DMS 273 (cell line): ENCODE data around the gene TNFRSF21.
"Not testable (repeated sequence)": the region's sequence is repeated elsewhere in the genome, so short reads cannot be mapped to it uniquely, and the experiment has no call there.

ENCODE experiments used
- DNase-seq: peaks from one replicate; lab custom pipeline; 2025; ENCODE audit not compliant: unreplicated experiment; lab: John Stamatoyannopoulos, UW

Gene TNFRSF21, protein sequence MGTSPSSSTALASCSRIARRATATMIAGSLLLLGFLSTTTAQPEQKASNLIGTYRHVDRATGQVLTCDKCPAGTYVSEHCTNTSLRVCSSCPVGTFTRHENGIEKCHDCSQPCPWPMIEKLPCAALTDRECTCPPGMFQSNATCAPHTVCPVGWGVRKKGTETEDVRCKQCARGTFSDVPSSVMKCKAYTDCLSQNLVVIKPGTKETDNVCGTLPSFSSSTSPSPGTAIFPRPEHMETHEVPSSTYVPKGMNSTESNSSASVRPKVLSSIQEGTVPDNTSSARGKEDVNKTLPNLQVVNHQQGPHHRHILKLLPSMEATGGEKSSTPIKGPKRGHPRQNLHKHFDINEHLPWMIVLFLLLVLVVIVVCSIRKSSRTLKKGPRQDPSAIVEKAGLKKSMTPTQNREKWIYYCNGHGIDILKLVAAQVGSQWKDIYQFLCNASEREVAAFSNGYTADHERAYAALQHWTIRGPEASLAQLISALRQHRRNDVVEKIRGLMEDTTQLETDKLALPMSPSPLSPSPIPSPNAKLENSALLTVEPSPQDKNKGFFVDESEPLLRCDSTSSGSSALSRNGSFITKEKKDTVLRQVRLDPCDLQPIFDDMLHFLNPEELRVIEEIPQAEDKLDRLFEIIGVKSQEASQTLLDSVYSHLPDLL

DNA sequence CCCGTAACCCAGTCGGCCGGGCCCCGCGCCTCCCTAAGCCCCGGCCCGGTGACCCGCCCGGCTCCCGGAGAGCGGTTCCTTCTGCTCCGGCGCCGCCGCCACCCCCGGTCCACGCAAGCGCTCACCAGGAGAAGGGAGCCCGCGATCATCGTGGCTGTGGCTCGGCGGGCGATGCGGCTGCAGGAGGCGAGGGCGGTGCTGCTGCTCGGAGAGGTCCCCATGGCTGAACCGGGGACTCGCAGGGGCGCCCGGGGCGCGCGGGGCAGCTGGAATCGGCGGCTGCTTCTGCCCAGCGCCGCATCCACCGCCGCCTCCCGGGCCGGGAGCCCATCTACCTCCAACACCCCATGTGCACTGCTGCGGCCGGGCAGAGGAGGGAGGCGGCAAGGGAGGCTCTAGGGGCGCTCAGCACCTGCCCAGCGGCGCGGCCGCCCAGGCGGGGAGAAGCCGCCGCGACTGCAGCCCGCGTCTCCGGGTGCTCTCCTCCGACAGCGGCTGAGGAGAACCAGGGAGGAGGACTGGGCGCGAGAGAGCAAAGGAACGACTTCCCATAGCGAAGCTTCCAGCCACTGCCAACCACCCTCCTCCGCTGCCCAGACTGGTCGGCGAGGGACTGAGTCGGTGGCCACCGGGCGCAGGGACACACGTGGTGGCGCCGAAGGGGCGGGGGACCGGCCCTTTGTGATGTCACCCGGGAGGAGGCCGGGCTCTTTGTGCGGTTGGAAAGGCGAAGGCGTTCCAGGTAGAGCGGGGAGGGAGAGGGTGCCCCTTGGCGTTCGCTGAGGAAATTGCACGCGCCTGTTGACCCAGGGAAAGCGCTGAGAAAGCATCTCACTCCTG lies at the start of gene TNFRSF21:
TNFRSF21 (minus strand) TSS at position 615 of the 840 bp plus-strand sequence; CDS start at position 221, 394 bp downstream.
- peak; percentile 96 for DNase-seq

- DNase-seq, result no peak
These were observed 48.9 kb upstream of the TNFRSF21 start for GRCh38 chr6:47358440-47359225.

GRCh38 chr6:47357827-47358226 lies 48.1 kb upstream of the TNFRSF21 start:
- DNase-seq, result no peak

GRCh38 chr6:47355496-47355895 lies 45.8 kb upstream of the TNFRSF21 start:
- no peak for DNase-seq

DNA sequence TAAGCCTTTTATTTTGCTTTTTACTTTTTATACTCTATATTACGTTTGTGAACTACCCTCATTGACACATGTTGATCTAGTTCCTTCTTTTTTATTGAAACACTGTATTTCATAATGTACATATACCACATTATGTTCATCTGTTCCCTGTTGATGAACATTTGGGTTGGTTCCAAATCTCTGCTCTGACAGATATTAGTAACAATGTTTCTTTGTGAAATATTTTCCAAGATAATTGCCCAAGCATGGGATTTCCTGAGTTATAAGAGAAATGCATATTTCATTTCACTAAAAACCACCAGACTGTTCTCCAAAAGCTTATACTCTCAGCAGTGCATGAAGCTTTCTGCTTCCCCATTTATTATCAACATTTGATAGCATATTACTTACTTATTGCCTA lies 44.2 kb upstream of the TNFRSF21 start:
- DNase-seq, result no peak

GRCh38 chr6:47352966-47353365 lies 43.3 kb upstream of the TNFRSF21 start:
- no peak for DNase-seq

GRCh38 chr6:47352194-47352920 lies 42.7 kb upstream of the TNFRSF21 start:
- DNase-seq, result peak; percentile 44

DNA sequence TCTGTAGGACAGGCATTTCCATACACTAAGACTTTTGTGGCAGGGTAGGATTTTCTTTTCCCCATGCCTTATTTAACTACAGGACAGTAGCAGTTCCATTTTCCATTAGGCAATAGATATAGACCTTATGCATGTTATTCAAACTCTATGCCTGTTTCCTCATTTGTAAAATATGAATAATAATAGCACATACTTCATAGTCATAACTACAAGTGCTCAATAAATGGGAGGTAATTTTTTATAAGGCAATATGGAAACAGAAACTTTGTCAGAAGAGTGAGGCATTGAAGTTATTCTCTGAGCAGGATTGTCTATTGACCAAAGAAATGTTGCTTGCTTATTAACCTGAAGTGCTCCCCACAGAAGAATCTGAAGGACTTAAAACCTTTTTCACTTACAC lies 41.9 kb upstream of the TNFRSF21 start:
- DNase-seq, result no peak

- no peak for DNase-seq
These were observed 40.2 kb upstream of the TNFRSF21 start for GRCh38 chr6:47349931-47350330.

- DNase-seq, result no peak
These were observed 38.7 kb upstream of the TNFRSF21 start for GRCh38 chr6:47348316-47348863.

DNA sequence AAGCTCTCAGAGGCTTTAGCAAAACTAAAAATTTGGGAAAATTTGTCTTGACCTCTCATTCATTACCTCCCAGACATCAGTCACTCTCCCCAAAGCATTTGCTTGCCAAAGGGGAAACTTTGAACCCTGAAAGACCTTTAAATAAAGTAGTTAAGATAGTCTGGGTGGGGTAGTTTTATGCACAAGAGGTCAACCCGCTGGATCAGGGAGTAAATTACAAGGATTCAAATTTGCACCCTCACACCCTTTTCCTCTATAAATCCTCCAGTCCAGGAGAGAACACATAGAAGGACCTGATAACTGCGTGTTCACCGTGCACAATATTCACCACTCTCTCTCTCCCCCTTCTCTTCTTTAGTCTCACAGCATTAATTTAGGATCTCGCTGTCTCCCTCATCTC lies 36.1 kb upstream of the TNFRSF21 start:
- DNase-seq, result no peak

DNA sequence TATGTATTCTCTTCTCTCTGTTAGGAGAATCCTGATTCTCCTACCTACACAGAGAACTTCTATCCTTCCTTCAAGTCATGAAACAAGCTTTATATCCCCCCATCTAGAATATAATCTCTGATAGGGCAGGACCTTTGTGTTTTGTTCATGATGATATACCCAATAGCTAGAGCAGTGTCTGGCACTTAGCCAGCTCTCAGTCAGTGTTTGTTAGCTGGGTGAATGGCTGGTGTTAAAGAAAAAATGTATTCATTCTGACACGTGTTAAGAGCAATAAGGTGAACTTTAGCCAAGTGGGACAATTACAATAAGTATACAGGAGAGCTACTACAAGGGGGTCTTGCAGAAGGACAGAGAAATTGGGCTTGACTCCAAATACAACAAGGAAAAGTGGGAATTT lies 34.3 kb upstream of the TNFRSF21 start:
- peak; percentile 31 for DNase-seq

DNA sequence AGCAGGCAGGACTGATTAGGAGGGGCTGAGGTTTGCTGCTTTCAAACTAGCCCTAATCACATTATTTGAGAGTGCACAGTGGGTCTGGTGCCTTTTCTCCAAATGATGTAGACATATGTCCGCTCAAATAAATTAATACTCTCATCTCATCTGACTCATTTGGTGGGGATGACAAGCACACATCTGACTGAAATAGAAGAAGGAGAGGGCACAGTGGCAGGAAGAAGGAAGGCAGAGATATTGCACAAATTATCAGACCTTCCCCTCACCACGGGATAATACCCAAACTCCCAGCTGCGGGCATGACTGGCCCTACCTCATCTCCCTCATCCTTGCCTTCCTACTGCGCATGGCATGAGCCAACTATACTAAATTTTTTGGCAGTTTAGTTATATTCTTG lies 33.9 kb upstream of the TNFRSF21 start:
- DNase-seq, result peak; percentile 8

DNA sequence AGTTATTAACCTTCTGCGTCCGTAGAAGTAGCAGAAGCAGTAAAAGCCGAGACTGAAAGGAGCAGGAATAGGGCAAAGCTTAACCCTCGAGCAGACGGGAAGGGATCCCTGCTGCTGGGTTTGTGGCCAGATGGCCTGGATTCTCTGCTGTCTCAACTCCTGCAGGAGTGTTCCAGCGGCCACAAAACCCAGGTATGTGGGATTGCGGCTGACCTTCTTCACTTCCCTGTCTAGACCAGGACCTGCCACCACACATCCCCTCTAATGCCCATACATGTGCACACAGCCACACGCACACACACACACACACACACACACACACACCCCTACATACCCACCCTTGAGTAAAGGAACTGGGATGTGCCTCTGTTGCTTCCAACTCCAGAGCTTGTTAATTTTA lies 33.1 kb upstream of the TNFRSF21 start:
- peak; percentile 51 for DNase-seq

DNA sequence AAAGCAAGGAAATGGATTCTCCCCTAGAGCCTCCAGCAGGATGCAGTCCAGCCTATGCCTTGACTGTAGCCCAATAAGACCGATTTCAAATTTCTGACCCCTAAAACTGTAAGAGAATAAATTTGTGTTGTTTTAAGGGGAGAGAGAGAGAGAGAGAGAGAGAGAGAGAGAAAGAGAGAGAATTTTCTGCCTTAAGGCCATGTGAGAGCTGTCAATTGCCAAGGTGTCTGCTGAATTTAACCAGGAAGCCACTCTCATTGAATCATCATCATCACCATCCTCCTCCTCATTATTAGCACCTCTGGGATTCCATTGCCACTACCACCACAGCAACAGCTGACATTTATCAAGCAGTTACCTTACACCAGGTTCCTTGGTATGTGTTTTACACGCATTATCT lies 27.8 kb upstream of the TNFRSF21 start:
- no peak for DNase-seq

- no peak for DNase-seq
These were observed 26.6 kb upstream of the TNFRSF21 start for GRCh38 chr6:47336334-47336733.

DNA sequence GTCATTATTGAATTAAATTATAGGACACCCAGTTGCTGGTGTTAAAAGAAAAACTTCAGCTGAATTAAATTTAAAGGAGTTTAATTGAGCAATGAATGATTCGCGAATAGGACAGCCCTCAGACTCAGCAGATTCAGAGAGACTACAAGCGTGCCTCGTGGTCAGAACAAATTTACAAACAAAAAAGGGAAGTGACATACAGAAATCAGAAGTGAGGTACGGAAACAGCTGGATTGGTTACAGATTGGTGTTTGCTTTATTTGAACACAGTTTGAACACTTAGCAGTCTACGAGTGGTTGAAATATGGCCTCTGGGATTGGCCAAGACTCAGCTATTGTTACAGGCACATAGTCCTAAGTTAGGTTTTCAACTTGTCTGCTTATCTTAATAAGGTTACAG lies 25.8 kb upstream of the TNFRSF21 start:
- DNase-seq, result no peak

GRCh38 chr6:47334334-47334733 lies 24.6 kb upstream of the TNFRSF21 start:
- DNase-seq, result no peak

DNA sequence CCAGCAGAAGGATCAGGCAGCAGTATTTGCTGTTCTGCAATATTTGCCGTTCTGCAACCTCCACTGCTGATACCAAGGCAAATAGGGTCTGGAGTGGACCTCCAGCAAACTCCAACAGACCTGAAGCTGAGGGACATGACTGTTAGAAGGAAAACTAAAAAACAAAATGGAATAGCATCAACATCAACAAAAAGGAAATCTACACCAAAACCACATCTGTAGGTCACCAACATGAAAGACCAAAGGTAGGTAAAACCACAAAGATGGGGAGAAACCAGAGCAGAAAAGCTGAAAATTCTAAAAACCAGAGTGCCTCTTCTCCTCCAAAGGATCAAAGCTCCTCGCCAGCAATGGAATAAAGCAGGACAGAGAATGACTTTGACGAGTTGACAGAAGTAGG lies 18.9 kb upstream of the TNFRSF21 start:
- not testable (repeated sequence) for DNase-seq

DNA sequence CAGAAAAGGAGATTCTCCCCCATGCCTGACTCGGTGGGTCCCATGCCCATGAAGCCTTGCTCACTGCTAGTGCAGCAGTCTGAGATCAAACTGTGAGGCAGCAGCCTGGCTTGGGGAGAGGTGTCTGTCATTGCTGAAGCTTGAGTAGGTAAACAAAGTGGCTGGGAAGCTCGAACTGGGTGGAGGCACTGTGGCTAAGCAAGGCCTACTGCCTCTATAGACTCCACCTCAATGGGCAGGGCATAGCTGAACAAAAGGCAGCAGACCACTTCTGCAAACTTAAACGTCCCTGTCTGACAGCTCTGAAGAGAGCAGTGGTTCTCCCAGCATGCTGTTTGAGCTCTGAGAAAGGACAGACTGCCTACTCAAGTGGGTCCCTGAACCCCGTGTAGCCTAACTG lies 18.4 kb upstream of the TNFRSF21 start:
- DNase-seq, result not testable (repeated sequence)
